HuH-7 (cell line): ENCODE measurements around the gene RIC1.
A peak's percentile ranks its signal among the peaks of the same experiment; 100 is the strongest.
"Not testable (repeated sequence)": the region's sequence is repeated elsewhere in the genome, so short reads cannot be mapped to it uniquely, and the experiment has no call there.

ENCODE experiments used
- DNase-seq: peaks from one replicate; pipeline ENCODE4 v3.0.0; 2011; ENCODE audit warnings: low spot score

RIC1 gene

DNA sequence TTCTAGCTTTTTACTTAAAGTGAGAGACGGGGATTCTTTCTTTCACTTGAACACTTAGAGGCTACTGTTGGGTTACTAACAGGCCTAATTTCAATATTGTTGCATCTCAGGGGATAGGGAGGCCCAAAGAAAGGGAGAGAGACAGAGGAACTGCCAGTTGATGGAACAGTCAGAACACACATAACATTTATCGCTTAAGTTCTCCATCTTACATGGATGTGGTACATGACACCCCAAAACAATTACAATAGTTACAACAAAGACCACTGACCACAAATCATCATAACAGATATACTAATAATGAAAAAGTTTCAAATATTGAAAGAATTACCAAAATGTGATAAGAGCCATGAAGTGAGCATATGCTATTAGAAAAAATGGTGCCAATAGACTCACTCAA is 4.3 kb upstream of the RIC1 start:
- DNase-seq, result no peak

DNA sequence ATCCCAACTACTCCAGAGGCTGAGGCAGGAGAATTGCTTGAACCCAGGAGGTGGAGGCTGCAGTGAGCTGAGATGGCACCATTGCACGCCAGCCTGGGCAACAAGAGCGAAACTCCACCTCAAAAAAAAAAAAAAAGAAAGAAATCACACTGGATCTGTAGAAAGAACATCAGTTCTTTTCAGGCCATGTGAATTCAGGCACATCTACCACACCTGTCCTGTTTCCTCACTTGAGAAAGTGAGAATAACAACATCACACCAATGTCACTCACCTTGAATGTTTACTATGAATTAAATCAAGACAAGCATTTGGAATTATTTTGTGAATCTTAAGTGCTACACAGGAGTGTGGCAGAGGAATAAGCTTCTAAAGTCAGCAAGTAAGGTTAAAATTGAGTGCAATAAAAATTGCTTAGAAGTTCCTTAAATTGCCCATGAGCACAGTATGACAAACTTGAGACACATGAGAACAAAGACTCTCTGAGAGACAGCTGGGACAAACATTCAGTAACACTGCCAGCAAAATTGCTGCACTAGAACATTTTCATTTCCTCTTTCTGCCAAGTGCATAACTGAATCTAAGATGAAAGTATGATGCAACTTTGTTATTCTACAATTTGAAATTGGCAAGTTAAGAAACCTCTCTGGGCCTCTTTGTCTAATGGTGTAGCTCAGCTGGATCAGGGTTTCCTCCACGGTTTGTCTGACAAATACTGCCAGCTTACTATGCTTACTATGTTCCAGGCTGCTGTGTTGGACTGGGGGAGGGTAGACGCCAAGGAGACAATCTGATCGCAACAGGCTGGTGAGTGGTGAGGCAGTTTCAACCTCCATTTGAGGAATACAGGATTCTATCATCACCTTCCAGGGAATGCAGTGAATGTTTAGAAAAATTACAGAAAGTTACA is 1.9 kb upstream of the RIC1 start:
- no peak for DNase-seq

DNA sequence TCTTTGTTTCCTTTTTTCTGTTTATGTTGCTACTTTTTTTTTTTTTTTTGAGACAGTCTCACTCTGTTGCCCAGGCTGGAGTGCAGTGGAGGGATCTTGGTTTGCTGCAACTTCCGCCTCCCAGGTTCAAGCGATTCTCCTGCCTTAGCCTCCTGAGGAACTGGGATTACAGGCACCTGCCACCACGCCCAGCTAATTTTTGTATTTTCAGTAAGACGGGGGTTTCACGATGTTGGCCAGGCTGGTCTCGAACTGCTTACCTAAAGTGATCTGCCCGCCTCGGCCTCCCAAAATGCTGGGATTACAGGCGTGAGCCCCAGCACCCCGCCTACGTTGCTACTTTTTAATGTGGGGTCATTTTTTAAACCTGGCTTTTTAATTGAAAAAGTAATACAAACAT is 1.2 kb upstream of the RIC1 start:
- not testable (repeated sequence) for DNase-seq

DNA sequence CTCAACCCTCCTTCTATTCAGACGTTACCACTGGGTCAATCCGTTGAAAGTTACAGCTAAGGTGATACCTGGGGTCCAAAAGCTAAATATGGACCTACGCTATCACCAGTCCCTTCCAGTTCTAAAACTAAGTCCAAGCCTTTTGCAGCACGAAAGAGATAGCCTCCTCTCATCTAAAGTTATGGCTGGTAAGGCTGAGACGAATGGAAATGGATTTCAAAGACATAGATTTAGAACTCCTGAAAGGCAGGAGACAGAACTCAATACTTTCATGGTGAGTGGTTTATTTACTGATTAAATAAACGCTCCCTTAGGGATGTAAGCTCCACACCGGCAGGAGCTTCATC is 751 bp upstream of the RIC1 start:
- no peak for DNase-seq

DNA sequence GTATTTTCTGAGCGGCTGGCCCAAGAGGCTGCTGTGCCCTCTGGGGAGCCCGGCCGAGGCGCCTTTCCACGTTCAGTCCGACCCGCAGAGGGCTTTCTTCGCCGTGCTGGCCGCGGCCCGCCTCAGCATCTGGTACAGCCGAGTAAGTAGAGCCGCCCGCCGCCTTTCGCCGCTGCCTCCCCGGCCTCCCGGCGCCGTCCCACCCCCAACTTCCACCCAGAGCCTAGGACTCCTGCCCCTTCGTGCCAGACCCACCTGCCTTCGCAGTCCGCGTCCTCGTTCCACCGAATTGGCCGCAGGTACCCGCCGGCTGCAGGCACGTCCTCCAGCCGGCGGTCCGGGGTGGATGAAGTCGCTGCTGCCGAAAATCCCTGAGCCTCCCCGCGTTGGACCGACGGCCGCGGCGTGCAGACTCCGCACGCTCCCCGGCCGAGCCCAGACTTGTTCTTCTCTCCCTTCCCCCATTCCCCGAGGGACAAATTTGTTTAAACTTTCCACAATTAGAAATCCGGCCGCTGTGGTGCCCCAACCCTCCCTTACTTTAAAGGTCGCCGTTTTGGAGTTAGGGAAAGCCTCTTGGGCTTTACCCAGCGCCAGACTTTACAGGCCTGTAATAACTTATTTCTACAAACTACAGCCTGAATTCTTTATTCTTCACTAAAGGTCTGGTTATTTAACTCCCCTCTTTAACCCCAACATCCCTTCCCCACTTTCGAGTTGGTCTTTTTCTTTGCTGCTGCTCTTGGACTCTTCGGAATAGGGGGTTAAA is 589 bp downstream of the RIC1 start:
- DNase-seq, result peak; percentile 14

DNA sequence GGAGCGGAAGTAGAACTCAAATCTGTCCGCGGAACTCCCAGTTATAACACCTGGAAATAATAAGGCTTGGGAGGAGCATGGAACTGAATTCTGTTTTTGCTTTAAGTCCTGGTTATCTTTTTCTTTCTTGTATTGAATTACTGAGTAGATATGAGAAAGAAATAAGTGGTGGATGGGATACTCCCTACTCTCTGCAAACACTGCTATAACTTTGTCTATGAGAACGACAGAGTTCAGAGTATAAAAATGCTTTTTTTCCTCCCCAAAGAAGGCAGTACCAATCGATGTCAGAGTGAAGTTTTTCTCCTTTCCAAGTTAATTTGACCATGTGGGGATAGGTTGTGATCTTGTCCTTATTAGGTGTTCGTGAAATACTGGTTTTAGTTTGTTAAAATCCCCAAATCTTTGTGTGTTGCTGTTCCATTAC is 1.2 kb downstream of the RIC1 start:
- no peak for DNase-seq

DNA sequence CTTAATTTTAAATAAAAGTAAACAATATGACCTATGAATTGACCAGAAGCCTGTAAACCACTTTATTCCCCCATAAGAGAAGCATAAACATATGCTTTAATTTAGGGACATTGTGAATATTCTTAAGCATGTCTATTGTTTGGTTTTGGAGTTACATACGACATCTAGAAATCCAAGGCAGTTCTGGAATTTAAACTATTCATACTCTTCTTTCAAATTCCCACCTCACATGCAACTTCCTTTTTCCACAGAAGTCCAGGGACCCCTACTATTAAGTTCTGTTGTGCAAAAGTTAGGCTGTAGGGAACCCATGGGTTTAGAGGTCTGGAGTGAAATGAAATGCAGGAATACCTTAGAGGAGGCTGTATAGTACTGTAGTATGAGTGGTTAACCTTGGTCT is 2.1 kb downstream of the RIC1 start:
- no peak for DNase-seq

DNA sequence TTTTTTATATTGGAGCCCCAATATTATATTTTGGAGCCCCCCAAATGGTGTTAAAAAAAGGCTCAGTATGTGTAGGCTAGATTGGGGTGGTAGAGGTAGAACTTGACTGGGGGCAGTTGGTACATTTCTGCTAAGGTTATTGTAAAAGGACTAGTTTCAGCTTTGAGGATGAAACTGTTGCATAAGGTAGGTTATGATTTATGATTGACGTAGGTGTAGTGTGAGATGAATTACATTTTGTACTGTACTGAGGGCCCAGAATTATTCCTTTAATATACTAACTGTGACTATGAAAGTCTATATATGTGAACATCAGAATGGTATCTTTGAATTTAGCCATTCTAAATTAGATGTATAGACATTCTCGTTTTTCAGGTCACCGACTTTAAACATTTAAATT is 3.6 kb downstream of the RIC1 start:
- DNase-seq, result no peak

DNA sequence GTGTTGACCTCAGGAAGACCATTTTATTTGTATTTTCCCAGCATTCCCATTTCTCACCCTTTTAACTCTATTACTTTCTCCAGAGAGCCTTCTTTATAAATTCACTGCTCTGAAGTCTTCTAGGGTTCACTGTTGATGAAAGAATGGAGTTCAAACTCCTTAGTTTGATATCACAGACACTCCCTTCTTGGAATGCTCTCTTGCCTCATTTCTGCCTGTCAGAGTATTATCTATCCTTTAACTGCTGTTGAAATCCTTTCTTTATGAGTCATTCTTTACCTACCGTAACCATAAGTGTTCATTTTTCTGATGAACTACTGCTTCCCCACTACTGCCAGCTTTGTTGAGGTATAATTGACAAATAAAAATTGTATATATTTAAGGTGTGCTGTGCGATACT is 4.3 kb downstream of the RIC1 start:
- no peak for DNase-seq

DNA sequence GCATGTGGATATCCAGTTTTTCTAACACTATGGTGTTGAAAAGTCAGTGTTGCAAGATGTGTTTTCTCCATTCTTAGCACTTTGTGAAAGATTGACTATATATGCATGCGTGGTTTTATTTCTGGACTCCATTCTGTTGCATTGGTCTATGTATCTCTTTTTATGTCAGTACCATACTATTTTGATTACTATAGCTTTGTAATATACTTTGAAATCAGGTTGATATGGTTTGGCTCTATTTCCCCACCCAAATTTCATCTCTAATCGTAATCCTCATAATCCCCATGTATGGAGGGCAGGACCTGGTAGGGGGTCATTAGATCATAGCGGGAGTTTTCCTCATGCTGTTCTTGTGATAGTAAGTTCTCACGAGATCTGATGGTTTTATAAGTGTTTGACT is 6.5 kb downstream of the RIC1 start:
- DNase-seq, result no peak

DNA sequence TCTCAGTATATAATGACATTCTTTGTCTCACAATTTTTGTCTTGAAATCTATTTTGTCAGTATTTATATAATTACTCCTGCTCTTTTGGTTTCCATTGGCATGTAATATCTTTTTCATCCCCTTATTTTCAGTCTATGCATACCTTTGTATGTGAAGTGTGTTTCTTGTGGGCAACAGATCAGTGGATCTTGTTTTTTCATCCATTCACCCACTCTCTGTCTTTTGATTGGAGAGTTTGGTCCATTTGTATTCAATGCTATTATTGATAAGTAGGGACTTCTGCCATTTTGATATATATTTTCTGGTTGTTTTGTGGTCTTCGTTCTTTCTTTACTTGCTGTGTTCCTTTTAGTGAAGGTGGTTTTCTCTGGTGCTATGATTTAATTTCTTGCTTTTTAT is 10.9 kb downstream of the RIC1 start:
- no peak for DNase-seq

DNA sequence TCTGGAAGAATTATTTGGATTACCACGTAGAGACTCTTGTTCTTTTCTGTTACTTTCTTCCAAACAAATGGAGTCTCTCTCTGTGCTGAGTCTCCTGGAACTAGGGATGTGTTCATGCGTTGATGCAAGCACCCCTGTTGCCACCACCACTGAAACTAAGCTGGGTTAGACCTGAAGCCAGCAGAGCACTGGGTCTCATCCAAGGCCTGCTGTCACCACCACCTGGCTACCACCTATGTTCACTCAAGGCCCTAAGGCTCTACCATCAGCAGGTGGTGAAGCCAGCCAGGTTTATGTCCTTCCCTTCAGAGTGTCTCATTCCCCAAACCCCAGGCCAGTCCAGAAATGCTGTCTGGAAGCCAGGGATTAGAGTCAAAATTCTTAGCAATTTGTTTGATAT is 13.3 kb downstream of the RIC1 start:
- DNase-seq, result no peak

DNA sequence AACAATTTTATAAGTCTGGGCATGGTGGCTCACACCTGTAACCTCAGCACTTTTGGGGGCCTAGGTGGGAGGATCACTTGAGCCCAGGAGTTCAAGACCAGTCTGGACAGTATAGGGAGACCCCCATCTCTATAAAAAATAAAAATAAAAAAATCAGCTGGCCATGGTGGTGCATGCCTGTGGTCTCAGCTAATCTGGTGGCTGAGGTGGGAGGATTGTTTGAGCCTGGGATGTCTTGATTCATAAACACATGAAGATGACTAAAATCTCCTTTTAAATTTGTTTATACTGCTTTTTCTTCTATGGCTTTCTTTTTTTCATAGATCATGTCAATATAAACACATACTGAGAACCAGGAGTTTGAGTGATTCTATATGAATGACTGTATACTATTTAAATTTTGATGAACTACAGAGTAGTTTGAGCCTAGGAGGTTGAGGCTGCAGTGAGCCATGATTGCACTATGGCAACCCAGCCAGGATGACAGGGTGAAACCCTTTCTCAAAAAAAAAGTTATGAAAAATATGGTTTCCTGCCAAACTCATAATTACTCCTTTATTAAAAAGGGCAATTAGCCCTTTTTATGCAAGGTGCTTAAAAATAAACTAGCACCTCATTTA is 14.2 kb downstream of the RIC1 start:
- DNase-seq, result no peak

DNA sequence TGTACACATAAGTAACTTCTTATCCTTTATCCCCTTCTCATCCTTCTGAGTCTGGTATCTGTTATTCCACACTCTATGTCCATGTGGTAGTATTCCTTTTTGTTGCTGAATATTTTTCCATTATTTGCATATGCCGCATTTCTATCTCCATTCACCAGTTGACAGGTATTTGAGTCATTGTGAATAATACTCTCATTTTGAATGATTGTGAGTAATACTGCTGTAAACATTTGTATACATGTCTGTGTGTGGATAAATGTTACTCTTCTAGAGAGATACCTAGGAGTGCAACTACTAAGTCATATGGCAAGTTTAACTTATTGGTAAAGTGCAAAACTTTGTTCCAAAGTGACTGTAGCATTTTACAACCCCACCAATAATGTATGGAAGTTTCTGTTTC is 15.6 kb downstream of the RIC1 start:
- no peak for DNase-seq

DNA sequence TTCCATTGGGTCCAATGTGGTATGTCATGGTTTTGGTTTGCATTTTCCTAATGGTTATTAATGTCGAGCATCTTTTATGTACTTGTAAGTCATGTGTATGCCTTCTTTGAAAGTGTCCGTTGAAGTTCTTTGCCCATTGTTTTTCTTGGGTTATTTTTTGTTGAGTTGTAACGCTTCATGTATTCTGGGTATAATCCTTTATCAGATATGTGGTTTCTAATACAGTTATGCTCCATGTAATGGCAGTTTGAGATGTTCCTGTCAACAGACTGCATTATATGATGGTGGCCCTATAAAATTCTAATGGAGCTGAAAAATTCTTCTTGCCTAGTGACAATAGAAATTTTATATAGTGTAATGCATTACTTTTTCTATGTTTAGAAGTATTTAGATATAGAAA is 17.2 kb downstream of the RIC1 start:
- no peak for DNase-seq

DNA sequence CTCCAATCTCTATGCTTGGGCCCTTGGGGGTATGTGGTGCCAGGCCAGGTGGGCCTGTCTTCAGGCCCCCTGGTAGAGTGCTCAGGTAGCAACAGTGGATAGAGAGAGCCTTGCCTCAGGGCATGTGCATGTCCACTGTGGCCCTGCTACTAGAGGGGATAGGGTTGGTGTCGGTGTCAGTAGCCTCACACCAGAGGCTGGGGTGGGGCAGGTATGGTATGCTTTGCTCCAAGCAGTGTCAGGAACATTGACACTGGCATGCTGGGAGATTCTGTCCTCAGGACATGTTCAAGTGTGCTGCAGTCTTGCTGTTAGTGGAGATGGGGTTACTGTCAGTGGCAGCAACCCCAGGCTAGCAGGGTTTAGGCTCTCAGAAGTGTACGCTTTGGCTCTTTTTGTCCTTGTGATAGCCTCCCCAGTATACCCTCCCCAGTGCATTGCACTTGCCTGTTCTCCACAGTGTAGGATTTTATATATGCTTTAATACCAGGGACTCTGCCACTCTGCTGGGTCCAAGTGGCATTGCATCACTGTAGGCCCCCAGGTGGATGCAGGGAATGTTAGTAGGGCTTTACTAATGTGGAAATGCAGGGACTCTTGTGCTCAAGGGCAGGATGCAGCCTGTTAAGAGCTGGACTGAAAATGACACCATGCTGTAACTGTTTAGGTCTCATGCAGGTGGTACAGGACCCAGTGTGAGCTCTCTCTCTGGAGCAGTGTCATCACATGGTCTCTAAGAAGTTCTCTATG is 21.6 kb downstream of the RIC1 start:
- no peak for DNase-seq

DNA sequence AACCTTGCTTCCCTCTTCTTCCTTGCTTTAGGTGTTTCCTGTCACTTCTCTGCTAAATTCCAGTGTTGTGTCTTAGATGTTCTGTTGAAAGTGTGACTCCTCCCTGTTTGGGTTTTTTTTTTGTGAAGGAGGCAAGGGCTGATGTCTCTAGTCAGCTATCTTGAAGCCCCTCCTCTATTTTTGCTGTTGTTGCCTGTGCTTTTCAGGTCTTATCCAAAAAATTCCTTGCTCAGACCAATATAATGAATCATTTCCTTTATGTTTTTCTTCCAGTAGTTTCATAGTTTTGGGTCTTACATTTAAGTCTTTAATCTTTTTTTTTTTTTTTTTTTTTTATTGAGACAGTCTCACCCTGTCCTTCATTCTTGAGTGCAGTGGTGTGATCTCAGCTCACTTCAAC is 22.3 kb downstream of the RIC1 start:
- DNase-seq, result no peak

DNA sequence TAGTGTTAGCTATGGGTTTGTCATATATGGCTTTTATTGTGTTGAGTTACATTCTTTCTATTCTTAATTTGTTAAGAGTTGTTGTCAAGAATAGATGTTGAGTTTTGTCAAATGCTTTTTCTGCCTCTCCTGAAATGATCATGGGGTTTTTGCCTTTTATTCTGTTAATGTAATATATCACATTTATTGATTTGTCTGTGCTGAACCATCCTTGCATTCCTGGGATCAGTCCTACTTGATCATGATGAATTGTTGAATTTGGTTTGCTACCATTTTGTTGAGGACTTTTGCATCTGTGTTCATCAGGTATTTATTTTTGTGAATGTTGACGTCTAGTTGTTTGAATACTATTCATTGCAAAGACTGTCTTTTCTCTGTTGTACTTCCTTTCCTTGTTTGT is 23.9 kb downstream of the RIC1 start:
- DNase-seq, result no peak

DNA sequence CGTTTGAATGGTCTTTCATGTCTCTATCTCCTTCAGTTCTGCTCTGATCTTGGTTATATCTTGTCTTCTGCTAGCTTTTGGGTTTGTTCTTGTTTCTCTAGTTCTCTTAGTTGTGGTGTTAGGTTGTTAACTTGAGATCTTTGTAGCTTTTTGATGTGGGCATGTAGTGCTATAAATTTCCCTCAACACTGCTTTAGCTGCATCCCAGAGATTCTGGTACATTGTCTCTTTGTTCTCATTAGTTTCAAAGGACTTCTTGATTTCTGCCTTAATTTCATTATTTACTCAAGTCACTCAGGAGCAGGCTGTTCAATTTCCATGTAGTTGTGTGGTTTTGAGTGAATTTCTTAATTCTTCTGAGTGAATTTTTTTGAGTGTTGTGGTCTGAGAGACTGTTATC is 33.9 kb downstream of the RIC1 start:
- DNase-seq, result not testable (repeated sequence)

DNA sequence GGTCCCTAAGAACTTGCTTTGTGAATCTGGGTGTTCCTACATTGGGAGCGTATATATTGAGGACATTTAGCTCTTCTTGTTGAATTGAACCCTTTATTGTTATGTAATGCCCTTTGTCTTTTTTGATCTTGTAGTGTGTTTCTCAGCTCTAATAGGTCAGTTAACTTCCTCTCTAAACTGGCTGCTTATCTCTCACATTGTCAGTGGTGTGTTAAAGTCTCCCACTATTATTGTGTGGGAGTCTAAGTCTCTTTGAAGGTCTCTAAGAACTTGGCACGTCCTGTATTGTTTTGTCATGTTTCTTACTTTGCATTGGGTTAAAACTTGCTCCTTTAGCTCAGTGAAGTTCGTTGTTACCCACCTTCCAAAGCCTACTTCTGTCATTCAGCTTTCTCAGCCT is 36.2 kb downstream of the RIC1 start:
- DNase-seq, result no peak

DNA sequence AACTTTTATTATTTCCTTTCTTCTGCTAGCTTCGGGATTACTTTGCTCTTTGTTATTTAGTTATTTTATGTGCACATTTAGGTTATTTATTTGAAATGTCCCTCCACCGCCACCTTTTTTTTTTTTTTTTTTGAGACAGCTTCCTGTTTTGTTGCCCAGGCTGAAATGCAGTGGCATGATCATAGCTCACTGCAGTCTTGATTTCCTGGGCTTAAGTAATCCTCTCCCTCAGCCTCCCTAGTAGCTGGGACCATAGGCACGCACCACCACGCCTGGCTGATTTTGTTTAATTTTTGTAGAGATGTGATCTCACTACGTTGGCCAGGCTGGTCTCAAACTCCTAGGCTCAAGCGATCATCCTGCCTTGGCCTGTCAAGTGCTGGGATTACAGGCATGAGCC is 38.5 kb downstream of the RIC1 start:
- DNase-seq, result no peak

DNA sequence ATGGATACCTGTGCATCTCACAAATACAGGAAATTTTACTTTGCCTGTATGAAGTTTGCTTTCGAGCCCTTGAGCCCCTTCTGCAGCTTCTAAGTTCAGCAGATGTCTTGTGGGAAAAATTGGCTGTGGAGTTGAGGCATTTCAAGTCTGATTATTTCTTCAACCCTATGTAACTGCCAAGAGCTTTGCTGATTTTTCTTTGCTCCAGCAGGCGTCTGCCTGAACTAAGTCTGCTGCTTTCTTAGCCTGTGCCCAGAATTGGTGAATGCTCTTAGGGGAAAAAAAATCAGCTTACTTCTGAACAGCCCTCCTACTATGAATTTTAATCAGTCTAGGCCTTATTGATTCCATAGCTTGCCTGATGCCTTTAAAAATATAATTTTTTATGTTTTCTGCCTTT is 41.2 kb downstream of the RIC1 start:
- no peak for DNase-seq
